ENCODE results near the gene TLE2. TPM values are rescaled to one million over a fixed set of nuclear protein-coding genes. Genes with fewer than 3 reads are reported as not detected.
A peak's percentile ranks its signal among the peaks of the same experiment; 100 is the strongest.

The TLE2 gene
- total RNA-seq, 1 donor from 2014 or later, result 101 TPM

- Mint-ChIP-seq H3K36me3 (no peaks in the 10 kb centered on the region), H3K4me3 (no peak overlapping the region), H3K9me3 (no peaks in the 10 kb centered on the region), H3K27ac (no peak overlapping the region), H3K4me1 (peaks cover 17% of the 10 kb centered on the region), H3K27me3 (ENCODE audit: low read depth) (no peaks in the 10 kb centered on the region)
- TF ChIP-seq CTCF (IDR thresholded peaks at IDR 0.05; ENCODE audit: unreplicated experiment), result no peak
- DNase-seq (ENCODE audit: low spot score in 2 of 2, unreplicated experiment in 2 of 2), result no peak
Measured at GRCh38 chr19:3068071-3068470, 39.0 kb upstream of the TLE2 start.

GRCh38 chr19:3067563-3067962 lies 38.5 kb upstream of the TLE2 start:
- H3K4me3 Mint-ChIP-seq, result no peak overlapping the region

GRCh38 chr19:3066482-3067049 lies 37.5 kb upstream of the TLE2 start:
- Mint-ChIP-seq H3K27me3 (ENCODE audit: low read depth) (no peaks in the 10 kb centered on the region), H3K36me3 (no peaks in the 10 kb centered on the region), H3K9me3 (no peaks in the 10 kb centered on the region), H3K4me1 (peaks cover 16% of the 10 kb centered on the region), H3K27ac (no peak overlapping the region), H3K4me3 (no peak overlapping the region)
- DNase-seq (ENCODE audit: low spot score in 2 of 2, unreplicated experiment in 2 of 2), result no peak
- TF ChIP-seq CTCF (IDR thresholded peaks at IDR 0.05; ENCODE audit: unreplicated experiment), result no peak

More at GRCh38 chr19:3067563-3067962, 38.5 kb upstream of the TLE2 start:
- H3K4me1 Mint-ChIP-seq, result peaks cover 19% of the 10 kb centered on the region
- no peaks in the 10 kb centered on the region for H3K9me3 Mint-ChIP-seq
- H3K27me3 Mint-ChIP-seq (ENCODE audit: low read depth), result no peaks in the 10 kb centered on the region
- no peak for TF ChIP-seq CTCF (IDR thresholded peaks at IDR 0.05; ENCODE audit: unreplicated experiment)
- H3K36me3 Mint-ChIP-seq, result no peaks in the 10 kb centered on the region
- H3K27ac Mint-ChIP-seq, result no peak overlapping the region
- no peak for DNase-seq (ENCODE audit: low spot score in 2 of 2, unreplicated experiment in 2 of 2)

- DNase-seq (ENCODE audit: low spot score in 2 of 2, unreplicated experiment in 2 of 2), result no peak
- Mint-ChIP-seq H3K36me3 (no peaks in the 10 kb centered on the region), H3K27me3 (ENCODE audit: low read depth) (no peaks in the 10 kb centered on the region), H3K4me1 (peaks cover 18% of the 10 kb centered on the region), H3K9me3 (no peaks in the 10 kb centered on the region), H3K27ac (peak overlapping the region; percentile 84), H3K4me3 (no peak overlapping the region)
- no peak for TF ChIP-seq CTCF (IDR thresholded peaks at IDR 0.05; ENCODE audit: unreplicated experiment)
Measured at GRCh38 chr19:3065675-3066357, 36.7 kb upstream of the TLE2 start.

DNA sequence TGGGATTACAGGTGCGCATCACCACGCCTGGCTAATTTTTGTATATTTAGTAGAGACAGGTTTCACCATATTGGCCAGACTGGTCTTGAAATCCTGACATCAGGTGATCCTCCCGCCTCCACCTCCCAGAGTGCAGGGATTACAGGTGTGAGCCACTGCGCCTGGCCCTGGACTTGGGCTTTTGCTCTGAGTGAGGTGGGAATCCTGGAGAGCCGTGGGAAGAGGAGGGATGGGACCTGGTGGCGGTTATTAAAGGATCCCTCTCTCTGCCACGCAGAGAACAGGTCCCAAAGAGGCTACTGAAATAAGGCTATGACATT lies 34.9 kb upstream of the TLE2 start:
- H3K27me3 Mint-ChIP-seq (ENCODE audit: low read depth), result no peaks in the 10 kb centered on the region
- no peaks in the 10 kb centered on the region for H3K9me3 Mint-ChIP-seq
- DNase-seq (ENCODE audit: low spot score in 2 of 2, unreplicated experiment in 2 of 2), result no peak
- H3K36me3 Mint-ChIP-seq, result no peaks in the 10 kb centered on the region
- H3K4me1 Mint-ChIP-seq, result peaks cover 26% of the 10 kb centered on the region
- TF ChIP-seq CTCF (IDR thresholded peaks at IDR 0.05; ENCODE audit: unreplicated experiment), result no peak
- peak overlapping the region; percentile 79 for H3K4me3 Mint-ChIP-seq
- no peak overlapping the region for H3K27ac Mint-ChIP-seq
